ENCODE results near the gene GAL3ST2.
"Not testable (repeated sequence)": the region's sequence is repeated elsewhere in the genome, so short reads cannot be mapped to it uniquely, and the experiment has no call there.

The GAL3ST2 gene

DNA sequence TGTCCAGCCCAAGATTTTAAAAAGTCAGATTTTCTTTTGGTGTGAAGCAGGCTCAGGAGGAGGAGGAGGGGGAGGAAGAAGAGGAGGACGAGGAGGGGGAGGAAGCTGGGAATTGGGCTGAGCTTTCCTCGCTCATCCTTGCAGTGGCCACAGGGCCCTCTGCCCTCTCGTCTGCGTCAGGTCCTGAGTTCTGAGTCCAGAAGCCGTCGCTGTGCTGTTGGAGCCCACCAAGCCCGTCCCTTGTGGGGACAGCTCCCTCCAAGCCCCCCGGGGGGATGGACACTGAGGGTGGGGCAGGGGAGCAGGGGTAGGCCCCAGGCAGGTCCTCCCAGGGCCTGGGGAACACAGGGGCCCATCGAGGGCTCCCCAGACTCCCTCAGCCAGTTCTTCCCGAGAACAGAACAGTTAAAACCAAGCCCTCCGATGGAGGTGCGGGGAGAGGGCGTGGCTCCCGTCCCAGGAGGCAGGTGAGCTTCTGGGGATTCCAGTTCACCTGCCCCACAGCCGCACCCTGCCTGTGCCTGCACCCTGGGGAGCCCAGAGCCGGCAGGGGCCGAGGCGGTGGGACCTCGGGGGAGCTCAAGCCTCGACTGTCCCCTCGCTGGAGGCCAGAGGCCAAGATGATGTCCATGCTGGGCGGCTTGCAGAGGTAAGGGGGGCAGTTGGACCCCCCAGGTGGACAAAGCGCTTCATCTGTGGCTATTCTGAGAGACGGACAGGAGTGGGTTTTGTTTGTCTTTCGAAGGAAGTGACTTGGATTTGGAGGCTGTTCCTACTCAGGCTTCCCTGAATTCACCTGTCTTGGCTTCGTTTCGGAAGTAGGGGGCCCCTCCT is at the start of gene GAL3ST2:
Gene GAL3ST2 (plus strand): TSS at position 487 of the 834 bp plus-strand sequence. CDS start 134 bp downstream, at position 621.
- in situ Hi-C loops (cut with MboI; ENCODE audit: low sequenced_read_pairs), result no loop called here

DNA sequence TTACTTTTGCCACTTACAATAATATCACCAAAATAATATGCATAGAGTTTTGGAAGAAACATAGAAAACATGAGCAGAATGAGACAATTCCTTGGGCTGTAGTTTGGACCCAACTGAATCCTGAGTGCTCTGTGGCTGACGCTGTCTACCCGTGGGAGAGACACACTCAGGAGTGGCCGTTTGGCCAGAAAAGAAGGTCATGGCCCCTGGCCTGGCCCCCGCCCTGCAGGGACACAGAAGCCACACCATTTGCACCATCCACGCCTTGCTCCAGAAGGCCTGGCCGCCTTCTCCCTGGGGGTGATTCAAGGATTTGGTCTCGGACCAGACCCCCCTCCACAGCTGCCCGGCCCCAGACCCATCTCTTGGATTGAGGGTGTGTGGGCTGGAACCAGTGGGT is 48.6 kb upstream of the GAL3ST2 start:
- in situ Hi-C loops (cut with MboI; ENCODE audit: low sequenced_read_pairs), result no loop called here

DNA sequence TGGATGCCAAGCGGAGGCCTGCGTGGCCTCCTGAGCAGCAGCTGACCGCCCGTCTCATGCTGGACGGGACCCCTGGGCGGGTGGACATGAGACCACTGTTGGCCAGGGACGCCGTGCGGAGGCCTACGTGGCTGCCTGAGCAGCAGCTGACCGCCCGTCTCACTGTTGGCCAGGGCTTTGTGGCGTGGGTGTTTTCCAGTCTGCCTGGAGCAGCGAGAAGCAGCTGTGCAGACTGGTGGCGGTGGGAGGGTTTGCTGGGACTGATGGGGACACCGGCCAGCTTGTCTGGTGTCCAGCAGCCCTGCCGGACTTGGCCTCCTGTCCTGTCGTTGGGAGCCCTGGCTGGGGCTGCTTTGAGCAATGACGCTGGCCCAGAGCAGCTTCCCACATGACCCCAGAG is 48.0 kb upstream of the GAL3ST2 start:
- in situ Hi-C loops (cut with MboI; ENCODE audit: low sequenced_read_pairs), result no loop called here

DNA sequence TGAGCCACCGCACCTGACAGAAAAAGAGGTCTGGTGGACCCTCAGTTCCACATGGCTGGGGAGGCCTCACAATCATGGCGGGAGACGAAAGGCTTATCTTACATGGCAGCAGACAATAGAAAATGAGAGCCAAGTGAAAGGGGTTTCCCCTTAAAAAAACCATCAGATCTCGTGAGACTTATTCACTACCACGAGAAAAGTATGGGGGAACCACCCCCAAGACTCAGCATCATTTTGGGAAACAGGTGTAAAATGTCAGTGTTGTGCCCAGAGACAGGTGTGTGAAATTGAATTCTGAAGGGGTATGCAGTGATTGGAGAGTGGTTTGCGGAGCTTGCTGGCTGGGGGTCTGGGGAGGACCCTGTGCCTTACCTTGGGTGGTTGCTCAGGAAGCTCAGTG is 46.8 kb upstream of the GAL3ST2 start:
- in situ Hi-C loops (cut with MboI; ENCODE audit: low sequenced_read_pairs), result no loop called here

DNA sequence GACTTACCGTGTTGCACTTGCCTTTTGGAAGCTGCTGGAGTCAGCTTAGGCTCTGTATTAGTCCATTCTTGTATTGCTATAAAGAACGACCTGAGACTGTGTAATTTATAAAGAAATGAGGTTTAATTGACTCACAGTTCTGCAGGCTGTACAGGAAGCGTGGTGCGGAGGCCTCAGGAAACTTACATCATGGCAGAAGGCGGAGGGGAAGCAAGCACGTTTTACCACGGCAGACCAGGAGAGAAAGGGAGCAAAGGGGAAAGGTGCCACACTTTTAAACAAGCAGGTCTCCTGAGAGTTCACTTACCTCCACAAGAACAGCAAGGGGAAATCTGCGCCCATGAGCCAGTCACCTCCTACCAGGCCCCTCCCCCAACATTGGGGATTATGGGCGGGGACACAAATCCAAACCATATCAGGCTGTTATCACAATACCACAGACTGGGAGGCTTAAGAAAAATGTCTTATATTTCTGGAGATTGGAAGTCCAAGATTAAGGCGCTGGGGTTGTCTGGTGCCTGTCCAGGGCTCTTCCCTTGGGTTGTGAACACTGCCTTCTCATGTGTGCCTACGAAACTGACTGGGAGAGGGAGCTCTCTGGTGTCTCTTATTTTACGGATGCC is 45.8 kb upstream of the GAL3ST2 start:
- in situ Hi-C loops (cut with MboI; ENCODE audit: low sequenced_read_pairs), result no loop called here

DNA sequence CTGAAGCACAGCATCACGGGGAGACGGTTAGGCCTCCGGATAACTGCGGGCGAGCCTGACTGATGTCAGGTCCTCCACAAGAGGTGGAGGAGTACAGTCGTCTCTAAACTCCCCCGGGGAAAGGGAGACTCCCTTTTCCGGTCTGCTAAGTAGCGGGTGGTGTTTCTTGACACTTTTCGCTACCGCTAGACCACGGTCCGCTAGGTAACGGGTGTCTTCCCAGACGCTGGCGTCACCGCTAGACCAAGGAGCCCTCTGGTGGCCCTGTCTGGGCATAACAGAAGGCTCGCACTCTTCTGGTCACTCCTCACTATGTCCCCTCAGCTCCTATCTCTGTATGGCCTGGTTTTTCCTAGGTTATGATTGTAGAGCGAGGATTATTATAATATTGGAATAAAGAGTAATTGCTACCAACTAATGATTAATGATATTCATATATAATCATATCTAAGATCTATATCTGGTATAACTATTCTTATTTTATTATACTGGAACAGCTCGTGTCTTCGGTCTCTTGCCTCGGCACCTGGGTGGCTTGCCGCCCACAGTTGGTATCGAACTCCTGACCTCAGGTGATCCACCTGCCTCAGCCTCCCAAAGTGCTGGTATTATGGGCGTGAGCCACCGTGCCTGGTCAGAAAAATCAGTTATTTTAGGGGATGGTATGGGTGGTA is 44.0 kb upstream of the GAL3ST2 start:
- in situ Hi-C loops (cut with MboI; ENCODE audit: low sequenced_read_pairs), result not testable (repeated sequence)

DNA sequence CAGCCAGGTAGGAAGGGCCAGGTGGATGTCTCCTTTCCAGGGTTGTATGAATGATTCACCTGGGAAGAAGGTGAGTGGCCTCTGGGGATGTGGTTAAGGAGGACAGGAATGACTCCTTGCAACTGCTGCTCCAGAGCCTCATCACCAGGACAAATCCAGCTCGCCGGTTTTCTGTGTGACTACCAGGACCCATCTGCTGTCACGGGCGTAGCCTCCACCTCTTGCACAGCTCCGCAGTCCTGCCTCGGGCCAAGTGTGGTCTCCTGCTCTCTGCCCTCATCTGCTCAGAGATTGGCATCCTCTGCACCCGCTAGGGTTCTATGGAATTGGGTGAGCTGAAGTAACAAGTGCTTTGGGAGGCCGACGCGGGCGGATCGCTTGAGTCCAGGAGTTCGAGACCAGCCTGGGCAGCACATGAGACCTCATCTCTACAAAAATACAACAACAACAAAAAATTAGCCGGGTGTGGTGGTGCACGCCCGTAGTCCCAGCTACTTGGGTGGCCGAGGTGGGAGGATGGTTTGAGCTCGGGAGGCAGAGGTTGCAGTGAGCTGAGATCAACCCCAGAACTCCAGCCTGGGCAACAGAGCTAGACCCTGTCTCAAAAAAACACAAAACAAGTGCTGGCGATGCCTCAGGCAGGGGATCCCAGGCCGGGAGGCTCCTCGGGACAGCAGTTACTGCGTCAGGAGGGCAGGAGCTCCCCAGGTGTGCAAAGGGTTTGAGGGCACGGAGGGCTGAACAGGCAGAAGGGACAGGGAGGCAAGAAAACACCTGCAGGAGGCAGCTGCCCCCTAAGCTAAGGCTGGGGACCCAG is 43.0 kb upstream of the GAL3ST2 start:
- in situ Hi-C loops (cut with MboI; ENCODE audit: low sequenced_read_pairs), result no loop called here

DNA sequence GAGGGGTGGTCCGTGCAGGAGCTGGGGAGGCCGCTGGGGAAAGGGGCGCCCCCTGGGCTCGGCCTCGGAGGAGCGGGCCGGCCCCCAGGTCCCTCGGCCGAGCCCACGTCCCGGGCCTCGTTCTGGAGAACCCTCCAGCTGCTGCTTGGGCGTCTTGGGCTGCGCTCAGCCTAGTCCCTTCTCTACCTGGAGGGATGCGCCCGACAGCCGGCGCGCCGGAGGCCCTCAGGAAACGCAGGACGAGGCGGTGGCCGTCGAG is 42.5 kb upstream of the GAL3ST2 start:
- in situ Hi-C loops (cut with MboI; ENCODE audit: low sequenced_read_pairs), result no loop called here

DNA sequence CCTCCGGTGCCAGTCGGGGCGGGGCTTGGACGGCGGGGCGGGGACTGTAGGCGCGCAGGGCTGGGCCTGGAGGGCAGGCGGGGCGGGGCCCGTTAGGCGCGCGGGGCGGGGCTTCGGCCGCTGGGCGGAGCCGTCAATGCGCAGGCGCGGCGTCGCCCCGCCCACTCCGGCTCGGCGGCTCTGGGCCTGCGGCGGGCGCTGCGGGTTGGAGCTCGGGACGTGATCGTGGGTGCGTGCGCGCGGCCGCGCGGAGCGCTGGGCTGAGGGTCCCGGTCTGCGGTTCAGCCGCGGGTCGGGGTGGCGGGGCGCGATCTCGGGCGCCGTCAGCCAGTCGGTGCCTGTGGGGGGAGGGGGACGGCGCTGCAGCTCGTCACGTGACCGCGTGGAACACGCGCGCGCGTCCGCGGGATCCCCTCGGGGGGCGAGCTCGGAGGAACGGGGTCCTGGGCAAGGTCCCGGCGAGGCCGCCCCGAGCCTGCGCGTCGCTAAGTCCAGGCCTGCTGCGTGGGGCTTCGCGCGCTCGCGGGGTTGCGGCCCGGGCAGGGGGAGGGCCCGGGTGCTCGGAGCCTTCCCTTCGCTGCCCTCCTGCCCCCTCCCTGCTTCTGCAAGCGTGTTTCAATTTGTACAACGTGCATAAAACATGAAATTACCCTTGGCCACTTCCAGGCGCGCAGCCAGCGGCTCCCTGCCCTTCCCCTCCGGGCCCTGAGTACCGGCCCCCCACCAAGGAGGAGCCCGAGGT is 42.0 kb upstream of the GAL3ST2 start, which contains the start of gene D2HGDH:
Gene D2HGDH (plus strand): TSS at position 164 of the 742 bp plus-strand sequence. CDS start 595 bp downstream, outside the sequence.
- in situ Hi-C loops (cut with MboI; ENCODE audit: low sequenced_read_pairs), result no loop called here

DNA sequence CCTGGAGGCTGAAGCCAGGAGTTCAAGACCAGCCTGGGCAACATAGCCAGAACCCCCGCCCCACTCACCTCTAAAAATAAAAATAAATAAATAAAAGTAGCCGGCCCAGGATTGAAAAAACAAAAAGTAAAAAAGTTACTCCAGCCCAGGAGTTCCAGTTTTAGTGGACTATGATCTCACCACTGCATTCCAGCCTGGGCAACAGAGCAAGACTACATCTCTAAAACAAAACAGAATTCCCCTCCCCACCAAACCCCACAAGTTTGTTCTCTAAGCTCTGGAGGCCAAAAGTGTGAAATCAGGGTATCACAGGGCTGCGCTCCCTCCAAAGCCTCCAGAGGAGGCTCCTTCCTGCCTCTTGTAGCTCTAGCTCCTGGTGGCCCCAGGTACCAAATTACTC is 40.5 kb upstream of the GAL3ST2 start:
- in situ Hi-C loops (cut with MboI; ENCODE audit: low sequenced_read_pairs), result no loop called here

DNA sequence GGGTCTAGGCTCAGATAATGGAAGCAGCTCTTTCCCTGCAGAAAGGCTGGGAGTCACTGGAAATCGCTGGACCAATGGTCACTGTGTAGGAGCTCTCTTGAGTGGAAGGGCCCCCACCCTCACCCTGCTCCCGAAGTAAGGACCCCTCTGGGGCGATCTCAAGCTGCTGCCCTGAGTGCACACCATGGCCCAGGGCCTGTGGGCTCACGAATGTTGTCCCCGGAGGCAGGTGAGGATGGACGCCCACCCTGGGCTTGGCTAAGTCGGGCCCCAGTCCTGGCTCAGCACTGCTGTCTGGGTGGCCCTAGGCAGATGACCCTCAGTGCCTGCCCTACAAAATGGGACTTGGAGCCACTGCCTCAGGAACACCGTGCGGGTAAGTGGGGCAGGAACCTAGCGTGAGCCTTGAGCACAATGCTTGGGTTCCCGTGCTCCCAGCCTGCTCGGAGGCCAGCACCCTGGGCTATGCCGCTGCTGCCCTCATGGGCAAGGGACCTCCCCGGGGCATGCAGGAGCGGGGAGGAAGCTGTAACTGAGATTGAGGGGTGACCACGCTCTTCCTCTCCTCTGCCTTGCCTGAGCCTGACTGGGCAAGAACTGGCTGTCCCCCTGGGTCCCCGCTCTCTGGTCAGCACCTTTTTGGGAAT is 38.5 kb upstream of the GAL3ST2 start:
- in situ Hi-C loops (cut with MboI; ENCODE audit: low sequenced_read_pairs), result no loop called here

DNA sequence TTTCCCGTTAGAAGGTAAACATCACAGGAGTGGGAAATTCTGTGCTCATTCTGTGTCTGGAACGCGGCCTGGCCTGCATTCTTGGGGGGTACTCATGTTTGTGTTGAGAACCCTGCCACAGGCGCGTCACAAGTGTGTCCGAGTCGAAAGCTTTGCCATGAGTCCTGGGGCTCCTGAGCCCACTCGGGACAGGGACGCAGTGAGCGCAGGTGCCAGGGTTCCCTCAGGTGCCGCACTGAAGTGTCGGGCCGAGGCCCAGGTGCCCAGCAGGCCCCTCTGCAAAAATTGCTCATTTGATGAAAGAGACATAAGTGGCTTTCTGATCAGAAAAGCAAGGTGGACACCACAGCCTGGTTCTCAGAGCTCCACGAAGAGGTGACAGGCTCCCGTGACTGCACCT is 37.4 kb upstream of the GAL3ST2 start:
- in situ Hi-C loops (cut with MboI; ENCODE audit: low sequenced_read_pairs), result no loop called here

DNA sequence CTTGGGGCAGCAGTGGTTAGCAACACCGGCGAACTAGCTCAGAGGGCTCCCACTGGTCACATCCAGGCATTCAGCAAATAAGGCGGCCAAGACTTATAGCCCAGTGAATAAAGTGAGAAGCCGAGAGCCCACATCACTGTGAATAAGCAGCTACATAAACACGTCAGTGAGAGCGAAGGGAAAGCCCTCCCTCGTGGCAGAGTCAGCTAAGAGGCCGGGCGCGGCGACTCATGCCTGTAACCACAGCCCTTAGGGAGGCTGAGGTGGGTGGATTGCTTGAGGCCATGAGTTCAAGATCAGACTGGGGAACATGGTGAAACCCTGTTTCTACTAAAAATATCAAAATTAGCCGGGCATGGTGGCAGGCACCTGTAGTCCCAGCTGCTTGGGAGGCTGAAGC is 37.0 kb upstream of the GAL3ST2 start:
- in situ Hi-C loops (cut with MboI; ENCODE audit: low sequenced_read_pairs), result no loop called here

DNA sequence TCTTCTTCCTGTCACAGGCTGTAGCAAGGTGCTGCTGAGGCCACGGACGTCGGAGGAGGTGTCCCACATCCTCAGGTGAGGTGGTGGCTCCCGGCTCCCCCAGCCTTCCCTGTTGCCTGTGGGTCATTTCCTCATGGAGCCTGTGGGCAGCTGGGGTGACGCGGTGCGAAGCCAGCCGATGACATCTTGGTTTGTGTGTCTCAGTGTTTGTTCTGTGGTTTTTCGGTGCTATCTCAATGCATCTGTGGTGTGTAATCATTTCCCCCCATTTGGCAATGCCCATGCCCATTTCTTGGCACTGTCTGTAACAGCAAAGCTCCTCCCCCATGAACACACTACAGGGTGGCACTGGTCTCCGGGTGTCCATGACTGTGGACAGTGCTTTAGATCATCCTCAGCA is 35.6 kb upstream of the GAL3ST2 start:
- in situ Hi-C loops (cut with MboI; ENCODE audit: low sequenced_read_pairs), result no loop called here

DNA sequence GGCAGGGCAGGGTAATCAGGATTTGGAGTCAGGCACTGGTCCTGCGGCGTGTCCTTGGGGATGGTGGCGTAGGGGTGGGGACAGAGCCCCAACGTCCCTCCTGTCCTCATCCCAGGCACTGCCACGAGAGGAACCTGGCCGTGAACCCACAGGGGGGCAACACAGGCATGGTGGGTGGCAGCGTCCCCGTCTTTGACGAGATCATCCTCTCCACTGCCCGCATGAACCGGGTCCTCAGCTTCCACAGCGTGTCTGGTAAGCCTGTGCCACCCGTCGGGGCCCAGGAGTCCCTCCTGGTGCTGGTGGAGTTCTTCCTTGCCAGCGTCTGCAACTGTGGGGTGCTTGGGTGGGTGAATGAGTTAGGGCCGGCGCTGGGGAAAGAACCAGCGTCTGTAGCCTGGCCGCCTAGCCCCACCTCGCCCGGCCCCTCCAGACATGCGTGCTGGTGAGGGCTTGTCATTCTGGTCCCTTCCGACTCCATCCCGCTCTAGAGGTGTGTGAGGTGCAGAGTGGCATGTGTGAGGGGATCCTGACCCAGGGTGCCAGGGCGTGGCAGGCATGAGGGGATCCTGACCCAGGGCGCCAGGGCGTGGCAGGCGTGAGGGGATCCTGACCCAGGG is 34.2 kb upstream of the GAL3ST2 start:
- in situ Hi-C loops (cut with MboI; ENCODE audit: low sequenced_read_pairs), result no loop called here

DNA sequence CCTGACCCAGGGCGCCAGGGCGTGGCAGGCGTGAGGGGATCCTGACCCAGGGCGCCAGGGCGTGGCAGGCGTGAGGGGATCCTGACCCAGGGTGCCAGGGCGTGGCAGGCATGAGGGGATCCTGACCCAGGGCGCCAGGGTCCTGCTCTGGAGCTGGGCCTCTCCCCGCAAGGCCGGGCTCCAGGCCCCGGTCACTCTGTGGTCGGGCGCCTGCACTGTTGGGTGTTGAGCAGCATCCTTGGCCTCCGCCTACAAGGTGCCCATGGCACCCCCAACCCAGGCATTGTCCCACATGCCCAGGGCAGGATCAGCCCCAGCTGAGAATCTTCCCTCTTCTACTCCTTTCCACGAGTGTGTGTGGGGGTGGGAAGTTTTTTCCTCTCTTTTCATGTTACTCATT is 33.6 kb upstream of the GAL3ST2 start:
- in situ Hi-C loops (cut with MboI; ENCODE audit: low sequenced_read_pairs), result not testable (repeated sequence)

DNA sequence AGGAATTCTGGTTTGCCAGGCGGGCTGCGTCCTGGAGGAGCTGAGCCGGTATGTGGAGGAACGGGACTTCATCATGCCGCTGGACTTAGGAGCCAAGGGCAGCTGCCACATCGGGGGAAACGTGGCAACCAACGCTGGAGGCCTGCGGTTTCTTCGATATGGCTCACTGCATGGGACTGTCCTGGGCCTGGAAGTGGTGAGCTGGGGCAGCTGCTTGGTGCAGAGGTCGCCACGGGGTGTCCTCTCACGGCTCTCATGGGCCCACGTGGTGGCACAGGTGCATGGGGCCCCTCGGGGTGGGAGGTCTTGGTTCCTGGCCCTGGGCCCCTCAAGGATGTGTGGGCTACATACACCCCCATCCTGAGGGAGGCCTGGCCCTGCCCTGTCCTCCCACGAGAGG is 33.0 kb upstream of the GAL3ST2 start:
- in situ Hi-C loops (cut with MboI; ENCODE audit: low sequenced_read_pairs), result no loop called here

DNA sequence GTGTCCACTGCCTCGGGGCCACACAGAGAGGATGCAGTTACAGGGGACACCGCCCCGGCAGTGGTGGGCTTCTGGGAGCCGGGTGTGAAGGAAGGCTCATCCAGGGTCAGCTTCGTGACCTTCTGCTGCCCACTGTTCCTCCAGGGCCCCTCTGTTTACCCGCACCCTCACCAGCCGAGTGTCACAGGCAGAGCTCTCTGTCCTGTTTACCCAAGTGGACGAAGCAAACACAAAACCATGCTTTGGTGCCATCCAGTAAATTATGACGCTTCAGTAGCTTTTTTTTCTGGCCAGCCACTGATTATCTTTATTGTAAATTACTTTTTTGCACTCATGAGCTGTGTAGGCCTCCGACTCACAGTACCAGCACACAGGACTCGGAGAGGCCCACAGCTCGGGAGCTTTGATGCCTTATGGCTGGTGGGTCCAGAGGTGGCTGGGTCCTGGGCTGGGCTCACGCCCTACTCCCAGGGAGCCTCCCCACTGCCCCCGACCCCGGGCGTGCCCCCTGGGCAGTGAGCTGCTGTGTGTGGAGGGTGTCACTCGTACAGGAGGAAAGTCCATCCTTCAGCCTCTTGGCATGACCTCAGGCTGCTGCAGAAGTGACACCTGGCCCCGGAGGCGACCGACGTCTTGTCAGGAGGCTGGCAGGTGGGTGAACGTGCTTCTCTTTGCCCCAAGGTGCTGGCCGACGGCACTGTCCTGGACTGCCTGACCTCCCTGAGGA is 32.4 kb upstream of the GAL3ST2 start:
- in situ Hi-C loops (cut with MboI; ENCODE audit: low sequenced_read_pairs), result no loop called here

DNA sequence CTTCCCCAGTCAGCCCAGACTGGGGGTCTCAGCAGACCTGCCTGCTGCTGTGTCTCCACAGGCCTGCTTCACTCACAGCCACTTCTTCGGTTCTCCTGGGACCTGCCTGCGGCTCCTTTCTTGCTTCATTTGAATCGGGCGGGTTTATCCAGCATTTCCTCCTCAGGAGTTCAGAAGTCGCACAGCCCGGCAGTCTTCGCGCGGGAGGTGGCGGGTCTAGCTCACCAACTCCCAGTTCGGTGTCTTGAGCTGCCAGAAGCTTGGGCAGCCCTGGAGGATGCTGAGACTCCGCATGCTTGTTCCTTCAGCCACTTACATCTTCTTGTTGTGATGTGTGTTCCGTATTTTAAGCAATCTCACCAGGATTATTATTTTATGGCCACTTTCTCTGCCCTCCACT is 31.3 kb upstream of the GAL3ST2 start:
- in situ Hi-C loops (cut with MboI; ENCODE audit: low sequenced_read_pairs), result no loop called here
